Erythroblast (primary cell): ENCODE data around the gene EPHA7.

Experiments used
- GATA1 ChIP-seq: IDR thresholded peaks from 2 replicates; pipeline ENCODE4 v1.6.1; 2011; ENCODE audit warnings: low read depth, mild to moderate bottlenecking, control low read depth, low read length, moderate library complexity
- POLR2A ChIP-seq: IDR thresholded peaks from 2 replicates; pipeline ENCODE4 v1.6.1; 2011; ENCODE audit warnings: mild to moderate bottlenecking, low read length

- no peak for TF ChIP-seq POLR2A
- TF ChIP-seq GATA1: no peak
These were observed 123.7 kb downstream of the EPHA7 start for GRCh38 chr6:93295631-93296030.
